ENCODE data around the gene SLC37A2. TPM values are rescaled to one million over a fixed set of nuclear protein-coding genes. Genes with fewer than 3 reads are reported as not detected.
A peak's percentile ranks its signal among the peaks of the same experiment; 100 is the strongest.
"Not testable (repeated sequence)": the region's sequence is repeated elsewhere in the genome, so short reads cannot be mapped to it uniquely, and the experiment has no call there.

The SLC37A2 gene
- total RNA-seq, 1 donor from 2014 or later, result 0.64 TPM

DNA sequence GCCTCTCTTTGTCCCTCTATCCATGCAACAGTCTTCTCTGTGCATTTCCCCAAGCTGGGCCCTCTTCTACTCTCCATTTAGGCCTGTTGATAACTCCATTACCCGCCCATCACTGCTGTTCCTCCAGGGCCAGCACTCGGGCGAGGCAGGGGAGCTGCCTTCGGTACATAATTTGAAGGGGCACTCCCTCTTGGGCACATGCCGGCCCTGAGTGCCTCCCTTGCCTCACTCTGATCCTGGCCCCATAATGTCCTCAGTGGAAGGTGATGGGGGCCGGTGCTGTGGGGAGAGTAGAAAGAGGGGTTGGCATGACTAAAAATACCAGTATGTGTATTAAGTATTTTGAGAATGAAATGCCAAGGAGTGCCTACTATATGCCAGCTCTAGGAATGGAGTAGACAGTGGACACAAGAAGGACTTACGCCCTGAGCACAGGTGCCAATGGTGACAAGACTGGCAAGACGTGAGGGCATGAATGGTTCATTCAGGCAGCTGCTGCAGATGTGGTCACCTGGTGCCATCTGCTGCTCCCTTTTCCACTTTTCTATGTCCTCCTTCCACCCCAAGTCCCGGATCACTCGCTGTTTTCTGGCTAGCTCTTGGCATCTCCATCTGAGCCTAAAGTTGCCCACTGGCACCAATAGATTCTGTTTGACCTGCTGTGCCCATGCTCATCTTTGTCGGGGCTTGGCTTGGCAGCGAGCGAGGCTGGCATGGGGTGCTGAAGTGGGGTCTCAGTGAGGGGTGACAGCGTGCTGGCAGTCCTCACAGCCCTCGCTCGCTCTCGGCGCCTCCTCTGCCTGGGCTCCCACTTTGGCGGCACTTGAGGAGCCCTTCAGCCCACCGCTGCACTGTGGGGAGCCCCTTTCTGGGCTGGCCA lies 25.7 kb downstream of the SLC37A2 start:
- TF ChIP-seq CTCF (IDR thresholded peaks at IDR 0.05), result no peak

DNA sequence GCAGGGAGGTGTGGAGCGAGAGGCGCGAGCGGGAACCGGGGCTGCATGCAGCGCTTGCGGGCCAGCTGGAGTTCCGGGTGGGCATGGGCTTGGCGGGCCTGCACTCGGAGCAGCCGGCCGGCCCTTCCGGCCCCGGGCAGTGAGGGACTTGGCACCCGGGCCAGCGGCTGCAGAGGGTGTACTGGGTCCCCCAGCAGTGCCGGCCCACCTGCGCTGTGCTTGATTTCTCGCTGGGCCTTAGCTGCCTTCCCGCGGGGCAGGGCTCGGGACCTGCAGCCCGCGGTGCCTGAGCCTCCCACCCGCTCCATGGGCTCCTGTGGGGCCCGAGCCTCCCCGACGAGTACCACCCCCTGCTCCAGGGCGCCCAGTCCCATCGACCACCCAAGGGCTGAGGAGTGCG lies 26.4 kb downstream of the SLC37A2 start:
- H3K4me3 Mint-ChIP-seq (ENCODE audit: unreplicated experiment); H3K9me3 Mint-ChIP-seq (ENCODE audit: unreplicated experiment); H3K4me1 Mint-ChIP-seq (ENCODE audit: unreplicated experiment); H3K36me3 Mint-ChIP-seq (ENCODE audit: unreplicated experiment); H3K27me3 Mint-ChIP-seq (ENCODE audit: unreplicated experiment); H3K27ac Mint-ChIP-seq (ENCODE audit: unreplicated experiment): not testable (repeated sequence)
- peak; percentile 62 for DNase-seq (ENCODE audit: extremely low spot score, unreplicated experiment)

More for the DNA sequence above, 25.7 kb downstream of the SLC37A2 start:
- peaks cover 15% of the 10 kb centered on the region for H3K4me1 Mint-ChIP-seq (ENCODE audit: unreplicated experiment)
- DNase-seq (ENCODE audit: extremely low spot score, unreplicated experiment), result peak; percentile 57
- H3K36me3 Mint-ChIP-seq (ENCODE audit: unreplicated experiment), result no peaks in the 10 kb centered on the region
- no peaks in the 10 kb centered on the region for H3K9me3 Mint-ChIP-seq (ENCODE audit: unreplicated experiment)
- no peaks in the 10 kb centered on the region for H3K27me3 Mint-ChIP-seq (ENCODE audit: unreplicated experiment)
- H3K27ac Mint-ChIP-seq (ENCODE audit: unreplicated experiment), result no peak overlapping the region
- no peak overlapping the region for H3K4me3 Mint-ChIP-seq (ENCODE audit: unreplicated experiment)

DNA sequence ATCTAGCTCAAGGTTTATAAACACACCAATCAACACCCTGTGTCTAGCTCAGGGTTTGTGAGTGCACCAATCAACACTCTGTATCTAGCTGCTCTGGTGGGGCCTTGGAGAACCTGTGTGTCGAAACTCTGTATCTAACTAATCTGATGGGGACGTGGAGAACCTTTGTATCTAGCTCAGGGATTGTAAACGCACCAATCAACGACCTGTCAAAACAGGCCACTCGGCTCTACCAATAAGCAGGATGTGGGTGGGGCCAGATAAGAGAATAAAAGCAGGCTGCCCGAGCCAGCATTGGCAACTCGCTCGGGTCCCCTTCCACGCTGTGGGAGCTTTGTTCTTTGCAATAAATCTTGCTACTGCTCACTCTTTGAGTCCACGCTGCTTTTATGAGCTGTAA lies 27.0 kb downstream of the SLC37A2 start:
- H3K27me3 Mint-ChIP-seq (ENCODE audit: unreplicated experiment); H3K9me3 Mint-ChIP-seq (ENCODE audit: unreplicated experiment); DNase-seq (ENCODE audit: extremely low spot score, unreplicated experiment); H3K4me1 Mint-ChIP-seq (ENCODE audit: unreplicated experiment); H3K27ac Mint-ChIP-seq (ENCODE audit: unreplicated experiment); H3K36me3 Mint-ChIP-seq (ENCODE audit: unreplicated experiment); H3K4me3 Mint-ChIP-seq (ENCODE audit: unreplicated experiment): not testable (repeated sequence)

DNA sequence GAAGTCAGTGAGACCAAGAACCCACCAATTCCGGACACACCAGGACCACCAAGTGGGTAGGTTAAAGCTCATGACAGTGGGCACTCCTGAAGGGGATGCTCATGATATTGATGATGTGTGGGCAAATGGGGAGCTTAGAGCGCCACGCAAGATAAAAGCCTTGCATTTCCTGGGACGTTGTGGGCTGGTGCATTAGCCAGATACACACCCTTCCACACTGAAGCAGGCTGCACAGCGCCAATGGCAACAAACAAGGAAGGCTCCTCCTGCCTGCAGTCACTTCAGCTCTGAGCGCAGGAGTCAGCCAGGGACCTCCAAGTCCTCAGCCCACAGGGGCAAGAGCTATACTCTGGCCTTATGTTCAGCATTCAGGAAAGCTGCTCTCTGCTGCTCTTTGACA lies 27.7 kb downstream of the SLC37A2 start:
- peaks cover 8% of the 10 kb centered on the region for H3K4me1 Mint-ChIP-seq (ENCODE audit: unreplicated experiment)
- no peak for TF ChIP-seq CTCF (IDR thresholded peaks at IDR 0.05)
- H3K9me3 Mint-ChIP-seq (ENCODE audit: unreplicated experiment), result no peaks in the 10 kb centered on the region
- no peaks in the 10 kb centered on the region for H3K27me3 Mint-ChIP-seq (ENCODE audit: unreplicated experiment)
- H3K36me3 Mint-ChIP-seq (ENCODE audit: unreplicated experiment), result peaks cover 3% of the 10 kb centered on the region
- H3K27ac Mint-ChIP-seq (ENCODE audit: unreplicated experiment), result no peak overlapping the region
- DNase-seq (ENCODE audit: extremely low spot score, unreplicated experiment), result peak; percentile 67
- no peak overlapping the region for H3K4me3 Mint-ChIP-seq (ENCODE audit: unreplicated experiment)

DNA sequence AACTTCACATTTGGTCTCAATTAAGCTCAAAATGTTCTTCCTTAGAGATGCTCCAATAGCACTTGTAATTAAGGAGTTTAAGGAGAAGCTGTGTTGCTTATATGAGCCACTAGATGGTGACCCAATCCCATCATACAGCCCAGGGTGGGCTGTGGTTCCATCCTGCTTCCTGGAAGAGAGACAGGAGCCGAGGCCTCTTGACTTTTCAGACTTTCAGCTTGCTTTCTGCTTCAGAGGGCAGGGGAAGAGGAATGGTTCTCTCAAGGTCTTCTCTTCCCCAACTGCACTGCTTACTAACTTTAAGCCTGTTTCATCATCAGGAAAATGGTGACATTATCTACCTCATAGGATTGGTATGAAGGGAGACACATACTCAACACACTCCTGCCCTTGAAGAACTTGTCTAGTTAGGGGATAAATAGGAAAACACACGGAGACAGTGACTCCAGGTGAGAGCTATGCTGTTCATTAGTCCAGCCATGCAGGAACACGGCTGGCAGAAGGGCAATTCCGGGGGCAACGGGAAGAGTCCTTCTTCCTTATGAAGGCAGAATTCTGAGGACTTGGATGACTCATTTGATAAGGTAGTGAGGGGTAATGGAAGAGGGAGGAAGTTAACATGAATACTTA lies 28.3 kb downstream of the SLC37A2 start:
- H3K4me3 Mint-ChIP-seq (ENCODE audit: unreplicated experiment), result no peak overlapping the region

More for the DNA sequence above, 28.3 kb downstream of the SLC37A2 start:
- Mint-ChIP-seq H3K27me3 (ENCODE audit: unreplicated experiment) (no peaks in the 10 kb centered on the region), H3K9me3 (ENCODE audit: unreplicated experiment) (no peaks in the 10 kb centered on the region), H3K4me1 (ENCODE audit: unreplicated experiment) (peaks cover 8% of the 10 kb centered on the region), H3K27ac (ENCODE audit: unreplicated experiment) (peak overlapping the region; percentile 86), H3K36me3 (ENCODE audit: unreplicated experiment) (peaks cover 7% of the 10 kb centered on the region)
- DNase-seq (ENCODE audit: extremely low spot score, unreplicated experiment), result peak; percentile 84
- peak; percentile 89 for TF ChIP-seq CTCF (IDR thresholded peaks at IDR 0.05)

Data from osteocyte (in vitro differentiated cells).